Transverse colon (tissue), 4 donors: Measurements from ENCODE around the gene C16orf86. TPM values are rescaled to one million over a fixed set of nuclear protein-coding genes. Genes with fewer than 3 reads are reported as not detected.

Experiments
- total RNA-seq, 4 donors: library from RNA; depleted of rRNA; stranded (reverse); fragments of >200 nt; gene quantifications; one replicate each; pipeline ENCODE4 v1.1.0, GENCODE V29; 2016

The C16orf86 gene
- total RNA-seq, 4 donors from 2014 or later: 0.60 to 7.1 (median 4.4) TPM

Other genes starting within 250 kb of the C16orf86 start
- gene HSD11B2, start 235.7 kb upstream of the C16orf86 start, total RNA-seq: 1,000 to 10,000 TPM in 1 of 4 donors, 100 to 1,000 TPM in 3; 667 to 1,081 (median 790) TPM
- 100 to 1,000 TPM; 218 to 457 (median 386) TPM for gene ATP6V0D1, start 185.7 kb upstream of the C16orf86 start, total RNA-seq
- not detected for gene AGRP, start 183.3 kb upstream of the C16orf86 start, total RNA-seq
- 100 to 1,000 TPM in 1 of 4 donors, 10 to 100 TPM in 3; 11.2 to 141 (median 24.1) TPM for gene RIPOR1, start 138.0 kb upstream of the C16orf86 start, total RNA-seq
- 10 to 100 TPM; 40.0 to 46.8 (median 41.9) TPM for gene CTCF, start 104.3 kb upstream of the C16orf86 start, total RNA-seq
- gene CARMIL2, start 21.7 kb upstream of the C16orf86 start, total RNA-seq: 1 to 10 TPM in 2 of 4 donors, under 1 TPM in 1, not detected in 1; 0.96 to 9.0 (median 7.6) TPM
- gene ACD, start 6.6 kb upstream of the C16orf86 start, total RNA-seq: 10 to 100 TPM in 3 of 4 donors, 1 to 10 TPM in 1; 2.0 to 76.3 (median 15.7) TPM
- gene PARD6A, start 5.9 kb upstream of the C16orf86 start, total RNA-seq: 10 to 100 TPM in 2 of 4 donors, 1 to 10 TPM in 2; 6.3 to 36.7 (median 9.4) TPM
- gene ENKD1, start 64 bp upstream of the C16orf86 start, total RNA-seq: 10 to 100 TPM; 12.5 to 20.9 (median 15.3) TPM
- gene GFOD2, start 52.5 kb downstream of the C16orf86 start, total RNA-seq: 10 to 100 TPM; 21.9 to 32.2 (median 24.3) TPM
- 10 to 100 TPM; 15.1 to 32.9 (median 19.1) TPM for gene RANBP10, start 139.7 kb downstream of the C16orf86 start, total RNA-seq
- gene TSNAXIP1, start 140.1 kb downstream of the C16orf86 start, total RNA-seq: under 1 TPM in 1 of 4 donors, not detected in 3; 0.55 TPM
- gene THAP11, start 175.5 kb downstream of the C16orf86 start, total RNA-seq: 10 to 100 TPM; 24.7 to 44.1 (median 32.7) TPM
- 100 to 1,000 TPM in 1 of 4 donors, 10 to 100 TPM in 3; 75.2 to 131 (median 89.0) TPM for gene NUTF2, start 180.1 kb downstream of the C16orf86 start, total RNA-seq
- gene CENPT, start 180.9 kb downstream of the C16orf86 start, total RNA-seq: 100 to 1,000 TPM in 2 of 4 donors, 10 to 100 TPM in 2; 58.2 to 248 (median 100) TPM
- 100 to 1,000 TPM in 2 of 4 donors, 10 to 100 TPM in 2; 76.4 to 162 (median 105) TPM for gene EDC4, start 206.2 kb downstream of the C16orf86 start, total RNA-seq
- 1 to 10 TPM in 1 of 4 donors, not detected in 3; 2.5 TPM for gene NRN1L, start 218.1 kb downstream of the C16orf86 start, total RNA-seq
- gene PSKH1, start 226.4 kb downstream of the C16orf86 start, total RNA-seq: 100 to 1,000 TPM in 1 of 4 donors, 10 to 100 TPM in 3; 24.1 to 132 (median 56.2) TPM